ENCODE data around the gene CAMK2D.

CAMK2D gene

GRCh38 chr4:113646442-113646822 lies 115.1 kb downstream of the CAMK2D start:
- Histone ChIP-seq H3K27me3 (ENCODE audit: control insufficient read depth in 1 of 2, insufficient read depth in 2 of 2, low read length in 2 of 2) (no peaks in the 10 kb centered on the region), H3K27ac (ENCODE audit: low read depth, low read length) (no peak overlapping the region), H3K9ac (ENCODE audit: low read depth in 1 of 2, low read length in 2 of 2) (no peak overlapping the region), H3K9me3 (ENCODE audit: control insufficient read depth in 1 of 2, low read length in 2 of 2) (no peaks in the 10 kb centered on the region), H3K36me3 (ENCODE audit: control insufficient read depth in 1 of 2, insufficient read depth in 2 of 2, low read length in 2 of 2) (no peaks in the 10 kb centered on the region), H3K4me3 (ENCODE audit: low read depth in 1 of 2, low read length in 2 of 2) (peak overlapping the region in 1 of 2 donors; percentile 9), H3K4me1 (ENCODE audit: control insufficient read depth in 1 of 2, insufficient read depth in 2 of 2, low read length in 2 of 2) (peaks cover 13 to 39% of the 10 kb centered on the region in 2 donors)

GRCh38 chr4:113645771-113646441 lies 115.6 kb downstream of the CAMK2D start:
- Histone ChIP-seq H3K36me3 (ENCODE audit: control insufficient read depth in 1 of 2, insufficient read depth in 2 of 2, low read length in 2 of 2) (no peaks in the 10 kb centered on the region), H3K27ac (ENCODE audit: low read depth, low read length) (no peak overlapping the region), H3K4me1 (ENCODE audit: control insufficient read depth in 1 of 2, insufficient read depth in 2 of 2, low read length in 2 of 2) (peaks cover 14 to 39% of the 10 kb centered on the region in 2 donors), H3K4me3 (ENCODE audit: low read depth in 1 of 2, low read length in 2 of 2) (peak overlapping the region in 1 of 2 donors; percentile 9), H3K9ac (ENCODE audit: low read depth in 1 of 2, low read length in 2 of 2) (no peak overlapping the region), H3K9me3 (ENCODE audit: control insufficient read depth in 1 of 2, low read length in 2 of 2) (no peaks in the 10 kb centered on the region), H3K27me3 (ENCODE audit: control insufficient read depth in 1 of 2, insufficient read depth in 2 of 2, low read length in 2 of 2) (no peaks in the 10 kb centered on the region)

GRCh38 chr4:113645288-113645687 lies 116.2 kb downstream of the CAMK2D start:
- H3K4me1 ChIP-seq (ENCODE audit: control insufficient read depth in 1 of 2, insufficient read depth in 2 of 2, low read length in 2 of 2) = peaks cover 20 to 46% of the 10 kb centered on the region in 2 donors
- H3K27ac ChIP-seq (ENCODE audit: low read depth, low read length) = no peak overlapping the region
- no peaks in the 10 kb centered on the region for H3K36me3 ChIP-seq (ENCODE audit: control insufficient read depth in 1 of 2, insufficient read depth in 2 of 2, low read length in 2 of 2)
- no peaks in the 10 kb centered on the region for H3K27me3 ChIP-seq (ENCODE audit: control insufficient read depth in 1 of 2, insufficient read depth in 2 of 2, low read length in 2 of 2)
- no peak overlapping the region for H3K4me3 ChIP-seq (ENCODE audit: low read depth in 1 of 2, low read length in 2 of 2)
- no peaks in the 10 kb centered on the region for H3K9me3 ChIP-seq (ENCODE audit: control insufficient read depth in 1 of 2, low read length in 2 of 2)
- H3K9ac ChIP-seq (ENCODE audit: low read depth in 1 of 2, low read length in 2 of 2) = no peak overlapping the region

- Histone ChIP-seq H3K9ac (ENCODE audit: low read depth in 1 of 2, low read length in 2 of 2) (no peak overlapping the region), H3K4me3 (ENCODE audit: low read depth in 1 of 2, low read length in 2 of 2) (no peak overlapping the region), H3K36me3 (ENCODE audit: control insufficient read depth in 1 of 2, insufficient read depth in 2 of 2, low read length in 2 of 2) (no peaks in the 10 kb centered on the region), H3K27me3 (ENCODE audit: control insufficient read depth in 1 of 2, insufficient read depth in 2 of 2, low read length in 2 of 2) (no peaks in the 10 kb centered on the region), H3K27ac (ENCODE audit: low read depth, low read length) (no peak overlapping the region), H3K4me1 (ENCODE audit: control insufficient read depth in 1 of 2, insufficient read depth in 2 of 2, low read length in 2 of 2) (peaks cover 28 to 54% of the 10 kb centered on the region in 2 donors), H3K9me3 (ENCODE audit: control insufficient read depth in 1 of 2, low read length in 2 of 2) (no peaks in the 10 kb centered on the region)
Observed at GRCh38 chr4:113644398-113644797, 117.1 kb downstream of the CAMK2D start.

- Histone ChIP-seq H3K9ac (ENCODE audit: low read depth in 1 of 2, low read length in 2 of 2) (no peak overlapping the region), H3K36me3 (ENCODE audit: control insufficient read depth in 1 of 2, insufficient read depth in 2 of 2, low read length in 2 of 2) (no peaks in the 10 kb centered on the region), H3K9me3 (ENCODE audit: control insufficient read depth in 1 of 2, low read length in 2 of 2) (no peaks in the 10 kb centered on the region), H3K27me3 (ENCODE audit: control insufficient read depth in 1 of 2, insufficient read depth in 2 of 2, low read length in 2 of 2) (no peaks in the 10 kb centered on the region), H3K27ac (ENCODE audit: low read depth, low read length) (no peak overlapping the region), H3K4me3 (ENCODE audit: low read depth in 1 of 2, low read length in 2 of 2) (no peak overlapping the region), H3K4me1 (ENCODE audit: control insufficient read depth in 1 of 2, insufficient read depth in 2 of 2, low read length in 2 of 2) (peaks cover 34 to 60% of the 10 kb centered on the region in 2 donors)
Observed at GRCh38 chr4:113643505-113643904, 118.0 kb downstream of the CAMK2D start.

- Histone ChIP-seq H3K4me1 (ENCODE audit: control insufficient read depth in 1 of 2, insufficient read depth in 2 of 2, low read length in 2 of 2) (peaks cover 48 to 75% of the 10 kb centered on the region in 2 donors), H3K9me3 (ENCODE audit: control insufficient read depth in 1 of 2, low read length in 2 of 2) (no peaks in the 10 kb centered on the region), H3K27ac (ENCODE audit: low read depth, low read length) (no peak overlapping the region), H3K4me3 (ENCODE audit: low read depth in 1 of 2, low read length in 2 of 2) (no peak overlapping the region), H3K36me3 (ENCODE audit: control insufficient read depth in 1 of 2, insufficient read depth in 2 of 2, low read length in 2 of 2) (peaks cover 0 to 3% of the 10 kb centered on the region in 2 donors), H3K9ac (ENCODE audit: low read depth in 1 of 2, low read length in 2 of 2) (no peak overlapping the region), H3K27me3 (ENCODE audit: control insufficient read depth in 1 of 2, insufficient read depth in 2 of 2, low read length in 2 of 2) (no peaks in the 10 kb centered on the region)
Observed at GRCh38 chr4:113641025-113641431, 120.5 kb downstream of the CAMK2D start.

- Histone ChIP-seq H3K27me3 (ENCODE audit: control insufficient read depth in 1 of 2, insufficient read depth in 2 of 2, low read length in 2 of 2) (no peaks in the 10 kb centered on the region), H3K36me3 (ENCODE audit: control insufficient read depth in 1 of 2, insufficient read depth in 2 of 2, low read length in 2 of 2) (peaks cover 0 to 3% of the 10 kb centered on the region in 2 donors), H3K9me3 (ENCODE audit: control insufficient read depth in 1 of 2, low read length in 2 of 2) (no peaks in the 10 kb centered on the region), H3K9ac (ENCODE audit: low read depth in 1 of 2, low read length in 2 of 2) (no peak overlapping the region), H3K4me3 (ENCODE audit: low read depth in 1 of 2, low read length in 2 of 2) (no peak overlapping the region), H3K27ac (ENCODE audit: low read depth, low read length) (no peak overlapping the region), H3K4me1 (ENCODE audit: control insufficient read depth in 1 of 2, insufficient read depth in 2 of 2, low read length in 2 of 2) (peaks cover 49 to 78% of the 10 kb centered on the region in 2 donors)
Observed at GRCh38 chr4:113639326-113639725, 122.2 kb downstream of the CAMK2D start.

- H3K4me1 ChIP-seq (ENCODE audit: control insufficient read depth in 1 of 2, insufficient read depth in 2 of 2, low read length in 2 of 2) = peaks cover 50 to 75% of the 10 kb centered on the region in 2 donors
- no peak overlapping the region for H3K9ac ChIP-seq (ENCODE audit: low read depth in 1 of 2, low read length in 2 of 2)
- H3K4me3 ChIP-seq (ENCODE audit: low read depth in 1 of 2, low read length in 2 of 2) = no peak overlapping the region
- no peak overlapping the region for H3K27ac ChIP-seq (ENCODE audit: low read depth, low read length)
- peaks cover 0 to 3% of the 10 kb centered on the region in 2 donors for H3K36me3 ChIP-seq (ENCODE audit: control insufficient read depth in 1 of 2, insufficient read depth in 2 of 2, low read length in 2 of 2)
- no peaks in the 10 kb centered on the region for H3K27me3 ChIP-seq (ENCODE audit: control insufficient read depth in 1 of 2, insufficient read depth in 2 of 2, low read length in 2 of 2)
- no peaks in the 10 kb centered on the region for H3K9me3 ChIP-seq (ENCODE audit: control insufficient read depth in 1 of 2, low read length in 2 of 2)
Observed at GRCh38 chr4:113638562-113638832, 123.0 kb downstream of the CAMK2D start.

- peaks cover 50 to 77% of the 10 kb centered on the region in 2 donors for H3K4me1 ChIP-seq (ENCODE audit: control insufficient read depth in 1 of 2, insufficient read depth in 2 of 2, low read length in 2 of 2)
- no peaks in the 10 kb centered on the region for H3K9me3 ChIP-seq (ENCODE audit: control insufficient read depth in 1 of 2, low read length in 2 of 2)
- H3K9ac ChIP-seq (ENCODE audit: low read depth in 1 of 2, low read length in 2 of 2) = no peak overlapping the region
- no peak overlapping the region for H3K4me3 ChIP-seq (ENCODE audit: low read depth in 1 of 2, low read length in 2 of 2)
- H3K27ac ChIP-seq (ENCODE audit: low read depth, low read length) = no peak overlapping the region
- no peaks in the 10 kb centered on the region for H3K27me3 ChIP-seq (ENCODE audit: control insufficient read depth in 1 of 2, insufficient read depth in 2 of 2, low read length in 2 of 2)
- peaks cover 0 to 3% of the 10 kb centered on the region in 2 donors for H3K36me3 ChIP-seq (ENCODE audit: control insufficient read depth in 1 of 2, insufficient read depth in 2 of 2, low read length in 2 of 2)
Observed at GRCh38 chr4:113637823-113638561, 123.5 kb downstream of the CAMK2D start.

- Histone ChIP-seq H3K36me3 (ENCODE audit: control insufficient read depth in 1 of 2, insufficient read depth in 2 of 2, low read length in 2 of 2) (peaks cover 0 to 3% of the 10 kb centered on the region in 2 donors), H3K4me1 (ENCODE audit: control insufficient read depth in 1 of 2, insufficient read depth in 2 of 2, low read length in 2 of 2) (peaks cover 50 to 74% of the 10 kb centered on the region in 2 donors), H3K4me3 (ENCODE audit: low read depth in 1 of 2, low read length in 2 of 2) (no peak overlapping the region), H3K27me3 (ENCODE audit: control insufficient read depth in 1 of 2, insufficient read depth in 2 of 2, low read length in 2 of 2) (no peaks in the 10 kb centered on the region), H3K9ac (ENCODE audit: low read depth in 1 of 2, low read length in 2 of 2) (no peak overlapping the region), H3K9me3 (ENCODE audit: control insufficient read depth in 1 of 2, low read length in 2 of 2) (no peaks in the 10 kb centered on the region), H3K27ac (ENCODE audit: low read depth, low read length) (no peak overlapping the region)
Observed at GRCh38 chr4:113637363-113637762, 124.2 kb downstream of the CAMK2D start.

Measured in duodenal mucosa (tissue), 2 donors.